ENCODE results near the gene BMS1. TPM values are rescaled to one million over a fixed set of nuclear protein-coding genes. Genes with fewer than 3 reads are reported as not detected.

The BMS1 gene
- total and polyA plus RNA-seq, 2 of the 4 experiments (the other 2 are of a cell fraction), result 7.5 to 22.9 TPM

DNA sequence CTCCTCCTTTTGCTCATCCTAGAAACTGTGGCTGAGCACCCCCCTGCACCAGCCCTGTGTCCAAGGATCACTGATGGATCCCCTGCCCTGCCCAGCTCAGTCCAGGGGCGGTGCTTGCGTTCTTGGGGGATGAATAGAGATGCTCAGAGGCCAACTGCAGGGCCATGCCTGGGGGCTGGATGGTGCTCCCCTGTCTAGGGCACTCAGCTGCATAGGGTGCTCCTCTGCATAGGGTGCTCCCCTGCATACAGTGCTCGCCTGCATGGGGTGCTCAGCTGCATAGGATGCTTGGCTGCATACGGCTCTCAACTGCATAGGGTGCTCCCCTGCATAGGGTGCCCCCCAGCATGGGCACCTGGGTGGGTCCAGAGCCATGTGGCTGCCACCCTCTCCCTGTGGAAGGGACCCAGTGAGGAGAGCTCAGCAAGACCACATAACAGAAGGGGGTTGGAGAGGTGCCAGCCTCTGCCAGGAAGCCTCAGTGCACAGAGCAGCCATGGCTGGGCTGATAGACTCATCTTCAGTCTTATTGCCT, 95.0 kb downstream of the BMS1 start:
- no peak overlapping the region for H3K56ac ChIP-seq (ENCODE audit: extremely low read depth, insufficient read depth, low read length)
- H2BK20ac ChIP-seq (ENCODE audit: low read depth, low read length), result no peak overlapping the region
- no peak overlapping the region for H3K4me2 ChIP-seq (ENCODE audit: low read depth, low read length)
- intact Hi-C loops (cut with micrococcal nuclease) (no loop called here), dilution Hi-C loops (cut with HindIII; ENCODE audit: low sequenced_read_pairs, unreplicated experiment) (no loop called here), in situ Hi-C loops (cut with MboI; ENCODE audit: low sequenced_read_pairs) (loop anchor here (10.0 to 25.0 kb wide), 2 partner anchors 185 to 227 kb away; no protein-coding TSS in a partner anchor)
- H3K4me1 ChIP-seq (ENCODE audit: control insufficient read depth, insufficient read depth, low read length), result no peaks in the 10 kb centered on the region
- no TSS peak for BruUV-seq (replicated peaks)
- no peaks in the 10 kb centered on the region for H3K36me3 ChIP-seq (ENCODE audit: control insufficient read depth, insufficient read depth, low read length)
- ChIA-PET POLR2A (ENCODE audit: unreplicated experiment) (no interaction called here), CTCF (no interaction called here)
- no peak overlapping the region for H2BK15ac ChIP-seq (ENCODE audit: low read depth, low read length)
- no peak overlapping the region for H2BK5ac ChIP-seq (ENCODE audit: low read depth, low read length, poor library complexity, severe bottlenecking)
- no peak overlapping the region for H3K9ac ChIP-seq (ENCODE audit: low read depth, low read length)
- H3K9me3 ChIP-seq (ENCODE audit: control insufficient read depth, insufficient read depth, low read length), result peaks cover under 1% of the 10 kb centered on the region; the same call in 1 of the 2 replicates
- no peak overlapping the region for H2BK120ac ChIP-seq (ENCODE audit: low read depth, low read length)
- H3K14ac ChIP-seq (replicated peaks; ENCODE audit: low read depth, low read length), result no peak overlapping the region
- DNase-seq, result no peak
- no peak overlapping the region for H3K27ac ChIP-seq (ENCODE audit: insufficient read depth, low read length)
- no peak for ATAC-seq (ENCODE audit: low read depth)
- H2AFZ ChIP-seq (replicated peaks; ENCODE audit: low read length, poor library complexity), result no peak overlapping the region
- H2AK5ac ChIP-seq (ENCODE audit: low read depth, low read length), result no peak overlapping the region
- no peak overlapping the region for H3K23ac ChIP-seq (ENCODE audit: low read depth, low read length)
- H4K20me1 ChIP-seq (ENCODE audit: insufficient read depth, low read length), result no peaks in the 10 kb centered on the region
- no peaks in the 10 kb centered on the region for H3K79me1 ChIP-seq (ENCODE audit: low read depth in 1 of 2, low read length in 2 of 2)
- TF ChIP-seq MXI1 (IDR thresholded peaks at IDR 0.05; ENCODE audit: borderline replicate concordance, low read depth, low read length) (no peak), RAD21 (IDR thresholded peaks at IDR 0.05; ENCODE audit: low read length) (no peak), FOS (IDR thresholded peaks at IDR 0.05; ENCODE audit: low read depth, low read length) (no peak)
- no peak overlapping the region for H4K8ac ChIP-seq (ENCODE audit: low read depth in 2 of 2, low read length in 2 of 2)
- H3K4me3 ChIP-seq (ENCODE audit: insufficient read depth, low read depth, low read length), result no peak overlapping the region
- H4K91ac ChIP-seq (ENCODE audit: insufficient read depth, low read depth, low read length), result no peak overlapping the region
- H3K18ac ChIP-seq (ENCODE audit: low read depth, low read length), result no peak overlapping the region
- 61% methylated on average over 3 of the region's 4 CpGs; no CpG with 5 or more reads in 1 of the 2 experiments for WGBS, 2 experiments (ENCODE audit: extremely low coverage in 2 of 2, insufficient read length in 1 of 2)
- no peak overlapping the region for H4K5ac ChIP-seq (ENCODE audit: low read depth, low read length)
- peaks cover 2% of the 10 kb centered on the region; the same call in 1 of the 2 replicates for H3K27me3 ChIP-seq (ENCODE audit: control insufficient read depth, insufficient read depth, low read length)
- no peak overlapping the region for H3K4ac ChIP-seq (ENCODE audit: low read depth, low read length)
- no peak overlapping the region for H2AK9ac ChIP-seq (replicated peaks; ENCODE audit: low read depth, low read length, poor library complexity)
- no peaks in the 10 kb centered on the region for H3K9me1 ChIP-seq (ENCODE audit: insufficient read depth, low read length)

Data from IMR-90 (cell line).